ENCODE data around the gene SSU72. TPM values are rescaled to one million over a fixed set of nuclear protein-coding genes. Genes with fewer than 3 reads are reported as not detected.
"Not testable (repeated sequence)": the region's sequence is repeated elsewhere in the genome, so short reads cannot be mapped to it uniquely, and the experiment has no call there.

SSU72 gene
- total RNA-seq, 1 donor: 54.7 TPM

DNA sequence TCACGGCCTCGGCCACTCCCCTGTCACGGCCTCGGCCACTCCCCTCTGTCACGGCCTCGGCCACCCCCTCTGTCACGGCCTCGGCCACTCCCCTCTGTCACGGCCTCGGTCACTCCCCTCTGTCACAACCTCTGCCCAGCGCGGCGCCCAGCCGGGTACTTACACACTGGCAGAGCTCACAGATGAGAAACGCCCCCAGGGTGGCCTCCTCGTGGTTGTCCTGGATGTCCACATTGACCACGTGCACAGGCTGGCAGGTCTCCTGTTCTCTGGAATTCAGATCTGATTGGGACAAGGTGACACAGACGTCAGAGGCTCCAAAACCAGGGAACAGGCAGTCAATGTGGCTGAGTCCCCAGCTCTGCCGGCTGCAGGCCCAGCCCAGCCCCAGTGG lies 31.0 kb downstream of the SSU72 start:
- DNase-seq (ENCODE audit: low read depth in 2 of 3, low spot score in 2 of 3): no peak

DNA sequence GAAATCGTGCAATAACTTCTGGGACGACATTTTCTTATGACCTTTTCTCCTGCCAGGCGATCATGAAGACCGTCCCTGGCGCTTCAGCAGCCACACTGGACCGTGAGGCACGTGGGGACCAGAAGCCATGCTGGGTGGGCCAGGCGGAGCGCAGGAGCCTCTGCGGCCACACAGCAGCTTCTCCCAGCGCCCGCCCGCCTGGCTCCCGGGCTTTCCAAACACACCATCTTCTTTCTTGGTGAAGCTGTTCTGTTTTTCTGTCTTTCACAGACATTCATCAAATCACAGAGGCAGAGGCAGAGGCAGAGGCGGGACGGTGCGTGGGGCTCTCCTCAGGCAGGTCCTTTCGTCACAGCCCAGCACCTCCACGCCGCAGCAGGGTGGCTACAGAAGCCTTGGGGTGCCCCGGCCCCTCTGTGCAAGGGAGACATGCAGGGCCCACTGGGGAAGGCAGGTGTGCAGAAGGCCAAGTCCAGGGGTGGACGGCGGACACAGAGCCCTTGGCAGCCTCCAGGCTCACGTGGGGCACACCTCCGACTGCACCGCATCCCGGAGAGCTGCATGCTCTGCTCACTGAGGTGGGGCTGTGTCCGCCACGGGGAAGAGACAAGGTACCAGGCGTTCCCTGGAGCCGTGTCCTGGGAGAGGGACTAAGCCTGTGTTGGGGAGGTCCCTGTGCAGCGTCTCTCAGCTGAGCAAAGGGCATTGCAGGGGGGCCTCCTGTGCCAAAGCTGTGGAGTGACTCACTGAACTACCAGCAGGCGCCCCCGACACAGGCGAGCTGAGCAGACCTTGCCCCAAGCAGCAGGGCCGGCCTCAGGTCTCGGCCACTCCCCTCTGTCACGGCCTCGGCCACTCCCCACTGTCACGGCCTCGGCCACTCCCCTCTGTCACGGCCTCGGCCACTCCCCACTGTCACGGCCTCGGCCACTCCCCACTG lies 31.6 kb downstream of the SSU72 start:
- DNase-seq (ENCODE audit: low read depth in 2 of 3, low spot score in 2 of 3): no peak

DNA sequence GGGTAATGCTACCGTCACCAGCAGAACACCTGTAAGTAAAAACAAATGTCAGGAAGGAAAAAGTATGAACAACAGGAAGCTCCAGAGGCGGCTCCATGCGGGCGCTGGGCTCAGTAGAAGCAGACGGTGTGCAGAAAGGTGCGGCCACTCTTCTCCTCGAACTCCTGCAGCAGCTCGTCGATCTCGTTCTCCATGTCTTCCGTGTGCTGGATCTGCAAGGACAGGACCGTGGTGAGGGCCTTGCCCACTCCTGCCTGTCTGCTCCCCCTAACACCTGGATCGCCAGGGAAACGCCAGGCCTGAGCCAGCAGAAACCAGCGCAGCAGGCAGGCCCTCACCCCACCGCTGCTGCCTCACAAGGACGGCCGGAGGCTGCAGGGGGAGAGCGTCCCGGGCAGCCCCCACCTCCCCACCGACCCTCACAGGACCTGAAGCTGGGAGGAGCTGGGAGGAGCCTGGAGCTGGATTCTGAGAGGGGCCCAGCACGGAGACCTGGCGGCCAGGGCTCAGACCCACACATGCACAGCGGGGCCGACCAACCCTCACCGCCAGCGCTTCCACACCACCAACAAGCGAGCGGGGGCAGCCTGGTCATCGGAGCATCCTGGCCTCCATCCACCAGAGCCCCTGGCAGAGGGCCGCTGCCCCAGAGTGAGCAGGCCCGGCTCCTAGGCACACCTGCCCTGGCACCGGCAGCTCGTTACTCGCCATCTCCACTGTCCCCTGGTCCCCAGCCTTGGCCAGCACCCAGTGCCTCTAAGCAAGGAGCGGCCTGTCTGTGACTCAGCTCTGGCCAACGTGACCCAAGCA lies 32.5 kb downstream of the SSU72 start:
- DNase-seq (ENCODE audit: low read depth in 2 of 3, low spot score in 2 of 3): no peak

DNA sequence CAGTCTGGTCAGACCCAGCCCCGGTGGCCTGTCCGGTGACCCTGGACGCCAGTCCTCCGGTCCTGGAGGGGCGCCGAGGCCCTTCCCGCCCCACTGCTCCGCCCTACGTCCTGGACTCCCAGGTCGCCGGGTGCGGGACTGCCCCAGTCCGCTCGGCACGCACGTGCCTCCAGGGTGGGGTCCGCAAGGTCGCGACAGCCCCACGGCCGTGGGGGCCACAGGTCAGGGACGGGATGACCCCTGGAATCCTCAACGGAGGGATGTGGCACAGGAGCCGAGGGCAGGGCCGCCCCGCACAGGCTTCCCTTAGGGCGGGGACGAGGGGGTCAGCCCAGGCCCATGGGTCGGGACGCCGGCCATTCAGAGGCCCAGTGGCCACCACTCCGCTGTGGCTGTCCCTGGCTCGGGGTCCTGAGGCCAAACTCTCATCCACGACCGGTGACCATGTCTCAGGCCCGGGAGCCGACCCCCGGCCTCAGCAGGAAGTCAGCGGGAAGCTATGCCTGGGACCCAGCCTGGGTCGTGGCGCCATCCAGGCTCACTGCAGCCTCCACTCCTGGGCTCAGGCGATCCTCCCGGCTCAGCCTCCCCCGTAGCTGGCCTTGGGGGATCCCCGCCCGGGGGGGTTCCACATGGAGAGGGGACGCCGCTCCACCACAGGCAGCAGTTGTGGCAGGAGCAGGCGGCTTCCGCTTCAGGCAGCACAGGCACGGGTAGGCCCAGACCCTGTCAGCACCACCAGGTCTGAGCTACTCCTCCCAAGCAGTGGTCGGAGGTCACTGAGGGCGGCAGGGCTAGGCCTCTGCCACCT lies 33.6 kb downstream of the SSU72 start:
- no peak for DNase-seq (ENCODE audit: low read depth in 2 of 3, low spot score in 2 of 3)

DNA sequence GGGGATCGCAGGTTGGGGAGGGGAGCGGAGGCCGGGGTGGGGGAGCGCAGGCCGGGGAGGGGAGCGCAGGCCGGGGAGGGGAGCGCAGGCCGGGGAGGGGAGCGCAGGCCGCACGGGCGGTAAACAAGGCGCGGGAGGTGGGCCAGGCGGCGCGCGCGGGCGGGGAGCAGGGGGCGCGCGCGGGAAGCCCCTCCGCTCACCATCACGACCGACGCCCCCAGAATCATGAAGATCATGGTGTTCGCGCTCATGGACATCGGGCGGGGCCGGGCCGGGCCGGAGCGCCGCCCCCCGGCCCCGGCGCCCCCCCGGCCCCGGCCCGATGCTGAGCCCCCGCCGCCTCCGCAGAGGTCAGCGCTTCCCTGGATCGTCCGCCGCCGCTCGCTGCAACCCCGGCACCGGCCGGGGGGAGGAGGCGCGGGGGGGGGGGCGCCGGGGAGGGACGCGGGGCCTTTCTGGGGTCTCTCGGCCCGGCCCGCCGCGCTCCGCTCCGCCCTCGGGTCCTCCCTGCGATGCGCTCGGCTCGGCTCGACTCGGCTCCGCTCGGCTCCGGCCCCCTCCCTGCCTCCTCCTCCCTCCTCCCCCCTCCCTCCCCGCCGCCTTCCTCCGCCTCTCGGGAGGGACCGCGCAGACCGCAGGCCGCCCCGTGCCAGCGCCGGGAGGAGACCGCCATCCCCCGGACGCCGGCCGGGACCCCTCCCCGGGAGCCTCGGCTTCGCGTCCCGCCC lies 34.4 kb downstream of the SSU72 start, which contains the start of gene TMEM240:
Gene TMEM240, minus strand, starts transcription at position 535 of the 728 bp plus-strand sequence. Its CDS starts 278 bp downstream, at position 257.
- peak in 2 of 3 donors; percentile 53 to 61 for DNase-seq (ENCODE audit: low read depth in 2 of 3, low spot score in 2 of 3)

DNA sequence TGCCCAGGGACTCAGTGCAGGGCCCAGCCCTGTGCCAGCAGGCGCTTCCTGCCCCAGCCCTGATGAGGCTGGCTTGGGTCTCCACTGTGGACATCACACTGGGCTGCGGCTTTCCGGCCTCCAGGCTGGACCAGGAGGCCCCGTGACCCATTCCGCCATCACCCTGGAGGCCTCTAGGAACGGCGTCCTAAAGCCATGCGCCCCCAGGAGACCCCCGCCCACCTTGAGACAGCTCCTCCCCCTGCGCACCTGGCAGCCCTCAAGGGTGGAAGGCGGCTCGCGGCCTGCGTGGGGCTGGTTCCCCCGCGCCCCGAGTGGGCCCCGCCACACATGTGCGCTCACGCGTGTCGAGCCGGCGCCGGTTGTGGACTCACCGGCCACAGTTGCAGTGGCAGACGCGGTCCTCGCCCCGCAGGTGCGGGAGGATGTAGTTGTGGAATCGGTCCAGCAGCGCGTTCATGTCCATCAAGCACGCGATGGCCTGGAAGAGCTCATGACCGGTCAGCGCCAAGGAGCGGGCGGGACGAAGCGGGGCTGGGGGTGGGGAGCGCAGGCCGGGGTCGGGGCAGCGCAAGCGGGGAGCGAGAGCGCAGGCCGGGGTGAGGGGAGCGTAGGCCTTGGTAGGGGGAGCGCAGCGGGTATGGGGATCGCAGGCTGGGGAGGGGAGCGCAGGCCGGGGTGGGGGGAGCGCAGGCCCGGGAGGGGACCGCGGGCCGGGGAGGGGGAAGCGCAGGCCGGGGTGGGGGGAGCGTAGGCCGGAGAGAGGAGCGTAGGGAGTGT lies 35.2 kb downstream of the SSU72 start:
- no peak for DNase-seq (ENCODE audit: low read depth in 2 of 3, low spot score in 2 of 3)

DNA sequence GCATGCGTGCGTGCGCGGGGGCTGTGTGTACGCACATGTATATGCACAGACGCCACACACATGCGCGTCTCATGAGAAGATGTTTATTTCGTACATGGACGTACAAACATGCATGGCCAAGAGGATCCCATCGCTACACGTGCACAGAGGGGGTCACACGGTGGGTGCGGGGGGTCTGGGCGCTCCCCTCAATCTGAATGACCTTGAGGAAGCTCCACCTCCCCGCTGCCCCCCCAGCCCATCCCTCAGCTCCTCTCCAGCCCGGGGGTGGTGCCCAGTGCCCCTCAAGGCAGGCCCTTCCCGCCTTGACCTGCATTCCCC lies 35.7 kb downstream of the SSU72 start:
- DNase-seq (ENCODE audit: low read depth in 2 of 3, low spot score in 2 of 3): no peak

DNA sequence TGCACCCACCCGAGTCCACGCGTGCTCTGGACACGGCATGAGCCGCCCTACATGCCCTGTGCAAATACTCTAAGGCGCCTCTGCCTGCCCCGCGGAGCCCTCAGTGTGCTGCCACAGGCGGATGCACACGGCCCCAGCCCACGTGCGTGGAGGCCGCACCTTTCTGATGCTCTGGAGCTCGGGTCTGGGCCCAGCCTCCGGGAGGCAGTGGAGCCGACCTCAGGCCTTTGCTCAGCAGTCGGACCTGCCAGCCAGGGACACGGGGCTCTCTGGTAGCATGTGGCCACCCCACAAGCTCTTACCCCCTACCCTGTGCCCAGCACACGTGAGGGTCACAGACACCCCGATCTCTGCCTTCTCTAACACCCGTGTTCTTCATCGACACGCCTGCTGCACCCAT lies 36.3 kb downstream of the SSU72 start:
- DNase-seq (ENCODE audit: low read depth in 2 of 3, low spot score in 2 of 3): no peak

DNA sequence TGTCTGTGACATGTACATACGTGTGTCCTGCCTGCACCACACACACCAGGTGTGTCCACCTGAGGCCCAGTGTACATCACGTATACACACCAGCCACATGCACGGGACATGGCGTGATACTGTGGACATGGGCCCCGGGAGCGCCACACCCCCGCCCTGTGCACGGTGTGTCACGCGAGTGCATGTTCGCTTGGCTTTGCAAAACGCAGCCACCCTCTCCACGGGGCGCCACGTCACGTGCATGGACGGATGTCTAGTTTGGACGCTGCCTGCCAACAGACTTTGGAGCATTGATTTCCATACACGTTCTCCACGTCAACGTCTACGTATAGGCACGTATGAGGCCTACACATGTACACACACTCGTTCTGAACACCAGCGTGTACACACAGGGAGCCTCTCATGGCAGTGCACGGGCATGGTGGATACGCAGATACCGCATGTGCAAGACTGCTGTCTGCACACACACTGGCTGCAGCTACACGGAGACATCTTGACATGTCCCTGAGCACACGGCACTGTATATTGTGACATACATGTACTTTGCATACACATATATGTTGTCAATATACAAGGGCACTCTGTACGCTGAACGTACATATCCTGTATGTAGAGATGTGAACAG lies 36.9 kb downstream of the SSU72 start:
- no peak for DNase-seq (ENCODE audit: low read depth in 2 of 3, low spot score in 2 of 3)

DNA sequence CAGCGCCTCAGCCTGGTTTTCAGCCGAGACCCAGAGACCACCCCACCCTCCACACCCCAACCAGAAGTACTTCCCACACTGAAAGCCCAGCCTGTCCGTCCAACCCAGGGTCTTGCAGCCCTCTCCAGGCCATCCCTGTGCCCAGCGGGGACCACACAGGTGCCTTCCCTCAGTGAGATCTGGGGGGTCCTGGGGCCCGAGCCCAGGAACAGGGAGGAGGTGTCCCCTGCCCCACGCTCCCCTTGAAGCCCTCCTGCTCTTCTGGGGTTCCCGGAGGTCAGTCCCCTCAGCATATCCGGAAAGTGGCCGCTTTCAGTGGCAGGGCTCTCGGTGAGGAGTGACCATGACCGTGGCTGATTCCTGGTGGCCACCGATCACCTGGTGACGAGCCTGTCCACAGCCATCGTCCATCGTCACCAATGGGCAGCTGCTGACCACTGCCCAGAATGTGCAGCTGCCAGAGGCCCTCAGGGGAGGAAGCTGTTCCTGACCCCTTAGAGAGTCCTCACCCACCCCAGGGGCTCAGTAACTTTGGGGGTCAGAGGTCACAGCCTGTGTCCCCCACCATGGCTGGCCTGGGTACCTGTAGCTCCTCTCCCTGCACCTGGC lies 37.6 kb downstream of the SSU72 start:
- DNase-seq (ENCODE audit: low read depth in 2 of 3, low spot score in 2 of 3): no peak

DNA sequence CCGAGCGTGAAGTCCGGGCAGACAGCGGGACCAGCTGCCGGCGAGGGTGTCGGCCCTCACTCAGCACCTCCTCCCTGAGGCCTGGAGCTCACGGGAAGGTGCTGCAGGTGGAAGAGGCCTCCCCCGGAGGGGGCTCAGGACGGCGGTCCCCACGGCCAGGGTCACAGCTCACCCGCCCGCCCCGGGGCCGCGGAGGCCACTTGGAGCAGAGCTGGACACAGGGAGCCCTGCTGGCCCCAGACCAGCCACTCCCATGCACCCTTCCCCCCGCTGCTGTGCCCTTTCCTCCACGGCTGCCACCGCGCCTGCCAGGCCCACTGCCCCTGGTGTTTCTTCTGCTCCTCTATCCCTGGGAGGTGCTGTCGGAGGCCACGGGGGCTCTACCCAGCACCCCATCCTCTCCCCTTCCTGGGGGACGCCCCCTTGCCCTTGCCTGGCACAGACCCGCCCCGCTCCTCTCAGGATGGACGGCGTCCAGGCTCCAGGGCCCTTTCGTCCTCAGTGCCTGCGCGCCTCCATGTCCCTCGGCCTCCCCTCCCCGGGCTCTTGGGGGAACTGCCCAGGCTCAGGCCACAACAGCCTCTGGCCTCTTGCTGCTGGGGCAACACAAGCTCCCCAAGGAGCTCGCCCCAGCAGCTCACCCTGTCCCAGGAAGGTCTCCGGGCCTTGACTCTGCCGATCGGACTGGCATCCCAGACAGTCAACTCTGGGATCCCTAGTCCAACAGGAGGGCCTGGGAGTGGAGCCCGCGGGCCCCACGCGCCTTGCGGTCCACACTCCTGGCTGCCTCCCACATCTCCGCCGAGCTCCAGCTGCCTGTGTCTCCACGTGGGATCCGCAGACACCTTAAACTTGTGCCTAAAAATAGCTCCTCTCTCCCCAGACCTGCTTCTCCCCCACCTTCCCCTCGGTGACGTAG lies 38.4 kb downstream of the SSU72 start:
- DNase-seq (ENCODE audit: low read depth in 2 of 3, low spot score in 2 of 3): no peak

DNA sequence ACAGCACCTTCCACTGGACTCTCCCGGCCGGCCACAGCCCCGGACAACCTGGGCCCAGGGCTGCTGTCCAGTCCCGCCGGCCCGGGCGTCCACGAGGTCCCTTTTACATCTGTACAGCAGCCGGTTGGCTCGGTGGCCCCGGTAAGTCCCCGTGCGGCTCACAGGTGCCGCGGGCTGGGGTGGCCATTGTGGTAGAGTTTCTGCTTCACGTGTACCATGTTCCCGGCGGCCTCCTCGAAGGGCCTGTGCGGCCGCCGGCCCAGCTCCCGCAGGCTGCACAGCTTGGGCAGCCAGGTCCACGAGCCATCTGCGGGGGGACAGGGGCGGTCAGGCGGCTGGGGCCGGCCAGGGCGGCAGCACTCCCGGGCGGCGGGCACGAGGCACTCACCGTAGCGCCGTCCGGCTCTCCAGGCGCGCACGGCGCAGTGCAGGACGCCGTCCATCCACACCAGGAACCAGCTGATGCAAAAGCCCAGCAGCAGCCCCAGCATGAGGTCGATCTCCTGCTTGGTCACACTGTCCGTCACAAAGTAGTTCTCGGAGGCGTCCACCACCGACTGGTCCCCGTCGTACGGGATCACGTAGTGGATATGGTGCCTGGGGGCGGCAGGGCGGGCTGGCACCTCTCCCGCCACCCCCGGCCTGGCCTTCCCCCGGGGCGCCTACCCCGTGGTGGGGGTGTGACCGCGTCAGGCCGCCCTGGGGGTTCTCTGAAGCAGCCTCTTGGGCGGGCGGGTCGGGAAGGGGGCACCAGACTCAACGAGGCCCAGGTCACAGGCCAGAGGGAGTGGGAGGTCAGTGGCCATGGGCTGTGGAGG lies 39.3 kb downstream of the SSU72 start:
- DNase-seq (ENCODE audit: low read depth in 2 of 3, low spot score in 2 of 3): no peak

DNA sequence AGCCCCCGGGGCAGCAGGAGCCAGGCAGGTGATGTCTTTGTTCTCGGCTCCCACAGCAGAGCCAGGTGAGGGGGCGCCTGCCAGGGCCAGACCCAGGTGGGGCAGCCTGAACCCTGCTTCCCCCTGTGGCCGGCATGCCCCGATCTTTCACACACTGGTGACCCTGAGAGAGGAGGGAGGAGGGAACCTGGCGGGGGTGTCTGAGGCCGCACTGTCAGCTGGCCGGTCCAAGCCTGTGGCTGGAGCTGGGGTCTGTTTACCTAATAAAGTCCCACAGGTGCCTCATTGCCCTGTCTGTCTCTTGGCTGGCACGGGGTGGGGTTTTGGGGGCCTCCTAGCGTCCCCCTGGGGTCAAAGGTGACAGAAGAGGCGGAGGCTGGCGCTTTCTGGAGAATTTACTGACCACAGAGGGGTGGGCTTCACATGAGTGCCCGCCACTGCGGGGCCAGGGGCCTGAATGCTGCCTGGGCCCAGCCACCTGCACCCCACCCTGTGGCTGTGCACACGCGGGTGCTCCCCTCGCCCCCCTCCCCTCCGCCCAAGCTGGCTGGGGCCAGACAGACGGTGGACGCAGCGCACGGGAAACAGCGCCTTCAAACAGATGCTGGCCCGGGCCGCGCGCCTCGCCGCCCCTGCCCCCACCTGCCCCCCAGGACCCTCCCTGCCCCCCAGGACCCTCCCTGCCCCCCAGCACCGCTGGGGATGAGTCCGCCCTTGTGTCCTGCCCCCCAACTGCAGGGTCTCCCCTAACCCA lies 40.1 kb downstream of the SSU72 start:
- DNase-seq (ENCODE audit: low read depth in 2 of 3, low spot score in 2 of 3): no peak

DNA sequence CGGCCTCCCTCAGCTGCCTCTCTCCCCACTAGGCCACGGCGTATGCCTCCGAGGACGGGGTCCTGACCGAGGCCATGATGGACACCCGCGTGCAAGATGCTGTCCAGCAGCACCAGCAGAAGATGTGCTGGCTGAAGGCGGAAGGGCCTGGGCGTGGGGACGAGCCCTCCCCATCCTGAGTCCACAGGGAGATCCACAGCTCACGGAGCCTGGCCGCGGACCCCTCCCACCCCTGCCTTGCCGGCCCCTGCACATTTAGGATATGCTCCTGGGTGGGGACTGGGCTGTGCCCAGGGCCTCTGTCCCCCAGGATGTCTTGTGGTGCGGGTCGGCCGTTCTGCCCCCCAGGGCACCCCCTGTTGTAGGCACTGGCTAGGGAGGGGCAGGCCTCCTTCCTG lies 40.8 kb downstream of the SSU72 start:
- DNase-seq (ENCODE audit: low read depth in 2 of 3, low spot score in 2 of 3): not testable (repeated sequence)

DNA sequence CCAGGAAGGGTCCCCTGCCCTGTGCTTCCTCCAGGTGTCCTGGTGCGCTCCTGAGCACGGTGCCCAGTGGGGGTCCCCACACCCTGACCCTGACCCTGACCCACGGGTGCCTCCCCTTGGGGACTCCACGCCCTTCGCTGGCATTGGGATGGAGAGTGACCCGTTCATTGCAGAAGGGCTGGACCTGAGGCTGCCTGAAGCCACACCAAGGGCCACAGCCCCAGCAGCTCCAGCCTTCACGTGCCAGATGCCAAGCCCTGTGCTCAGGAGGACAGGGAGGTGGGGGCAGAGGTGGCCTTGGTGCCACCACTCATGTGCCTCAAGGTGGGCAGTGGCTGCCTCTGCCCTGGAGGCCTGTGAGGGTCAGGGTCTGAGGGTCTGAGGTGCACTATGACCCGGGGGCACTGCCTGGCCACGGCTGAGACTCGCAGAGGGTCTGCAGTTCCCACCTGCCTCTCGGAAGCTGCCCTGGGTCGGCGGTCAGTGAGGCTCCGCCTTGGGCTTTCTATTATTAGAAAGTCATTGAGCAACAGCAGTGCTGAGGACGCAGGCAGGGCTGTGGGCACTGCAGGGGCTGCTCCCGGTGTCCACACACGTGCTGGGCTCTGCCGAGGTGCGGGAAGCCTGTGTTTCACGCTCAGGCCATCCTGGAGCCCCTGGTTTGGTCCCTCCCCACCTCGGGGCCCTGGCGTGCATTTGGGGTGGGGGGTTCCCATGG lies 41.3 kb downstream of the SSU72 start:
- DNase-seq (ENCODE audit: low read depth in 2 of 3, low spot score in 2 of 3): not testable (repeated sequence)

Data from hematopoietic multipotent progenitor cell (in vitro differentiated cells).